ENCODE results near the gene BICRAL.

Gene BICRAL

GRCh38 chr6:42745640-42746462 lies 36.0 kb upstream of the BICRAL start, which contains the start of gene TBCC:
TBCC (minus strand) TSS chr6:42746103; CDS start chr6:42746073, 30 bp downstream.
- TF ChIP-seq REST (IDR thresholded peaks at IDR 0.05; ENCODE audit: low read depth) (peak; percentile 17; the same call in 1 of the 2 replicates), TCF12 (IDR thresholded peaks at IDR 0.05; ENCODE audit: low read depth) (0 out of 2 replicates have a peak, but pooled peaks have one; percentile 44), NFIC (IDR thresholded peaks at IDR 0.05) (no peak), EGR1 (IDR thresholded peaks at IDR 0.05) (no peak), TAF1 (IDR thresholded peaks at IDR 0.05; ENCODE audit: low read depth) (peak; percentile 95), YY1 (IDR thresholded peaks at IDR 0.05; ENCODE audit: low read depth) (peak; percentile 93), CREB1 (IDR thresholded peaks at IDR 0.05; ENCODE audit: low read depth) (peak; percentile 54; the same call in 1 of the 2 replicates), CEBPB (IDR thresholded peaks at IDR 0.05) (no peak), RAD21 (IDR thresholded peaks at IDR 0.05; ENCODE audit: low read depth) (no peak)
- TF ChIP-seq, protein P1, sequence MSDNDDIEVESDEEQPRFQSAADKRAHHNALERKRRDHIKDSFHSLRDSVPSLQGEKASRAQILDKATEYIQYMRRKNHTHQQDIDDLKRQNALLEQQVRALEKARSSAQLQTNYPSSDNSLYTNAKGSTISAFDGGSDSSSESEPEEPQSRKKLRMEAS (IDR thresholded peaks at IDR 0.05): peak; percentile 84

DNA sequence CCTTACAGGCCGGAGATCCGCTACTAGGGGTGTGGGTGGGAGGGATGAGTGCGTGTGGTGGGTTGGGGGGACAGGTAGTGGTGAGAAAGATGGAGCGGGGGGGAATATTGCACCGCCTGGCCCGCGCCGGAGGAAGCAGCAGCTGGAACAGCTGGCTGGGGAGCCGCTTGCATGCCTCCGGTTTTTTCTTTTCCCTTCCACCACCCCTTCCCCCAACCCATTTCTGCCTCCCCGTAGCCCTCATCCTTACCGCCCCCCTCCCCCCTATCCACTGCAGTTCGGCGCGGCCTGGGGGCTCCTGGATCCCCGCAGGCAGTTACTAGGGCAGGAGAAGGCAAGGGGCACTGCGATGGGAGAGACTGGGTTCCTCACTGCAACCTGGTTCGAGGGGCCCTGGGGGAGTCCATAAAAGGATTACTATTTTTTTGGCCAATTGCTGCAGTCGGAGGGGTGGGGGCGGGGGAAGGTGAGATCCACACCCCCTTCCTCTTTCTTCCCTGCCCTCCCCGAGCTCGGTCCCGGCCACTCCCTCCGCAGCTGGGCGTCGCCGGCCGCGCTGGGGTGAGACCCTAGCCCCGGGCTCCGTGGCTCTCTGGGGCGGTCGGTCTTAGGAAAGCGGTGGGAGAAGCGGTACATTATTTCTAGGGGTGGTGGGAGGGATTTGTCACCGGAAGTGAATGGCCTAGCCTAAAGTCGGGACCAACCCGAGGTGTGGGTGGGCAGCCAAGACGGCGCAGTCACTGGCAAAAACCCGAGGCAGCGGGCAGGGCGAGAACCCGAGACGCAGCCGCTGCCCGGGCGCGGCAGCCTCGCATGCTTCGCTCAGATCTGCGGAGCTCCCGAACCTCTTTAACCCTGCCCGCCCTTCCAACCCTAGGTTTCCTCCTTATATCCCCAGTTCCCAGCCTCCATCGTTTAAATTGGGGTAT lies 35.1 kb upstream of the BICRAL start:
- TF ChIP-seq YY1 (IDR thresholded peaks at IDR 0.05; ENCODE audit: low read depth): no peak
- TF ChIP-seq TAF1 (IDR thresholded peaks at IDR 0.05; ENCODE audit: low read depth): peak; percentile 49; the same call in 1 of the 2 replicates
- no peak for TF ChIP-seq REST (IDR thresholded peaks at IDR 0.05; ENCODE audit: low read depth)
- TF ChIP-seq FOXM1 (IDR thresholded peaks at IDR 0.05; ENCODE audit: borderline replicate concordance, low read depth): no peak
- TF ChIP-seq NFIC (IDR thresholded peaks at IDR 0.05): peak; percentile 6
- TF ChIP-seq TCF12 (IDR thresholded peaks at IDR 0.05; ENCODE audit: low read depth): 0 out of 2 replicates have a peak, but pooled peaks have one; percentile 26
- no peak for TF ChIP-seq TEAD4 (IDR thresholded peaks at IDR 0.05)
- TF ChIP-seq ZBTB7A (IDR thresholded peaks at IDR 0.05; ENCODE audit: low read depth): peak; percentile 92
- TF ChIP-seq CREB1 (IDR thresholded peaks at IDR 0.05; ENCODE audit: low read depth): no peak
- TF ChIP-seq, protein P1 (IDR thresholded peaks at IDR 0.05): no peak
- TF ChIP-seq EGR1 (IDR thresholded peaks at IDR 0.05): no peak
- TF ChIP-seq, protein P2, sequence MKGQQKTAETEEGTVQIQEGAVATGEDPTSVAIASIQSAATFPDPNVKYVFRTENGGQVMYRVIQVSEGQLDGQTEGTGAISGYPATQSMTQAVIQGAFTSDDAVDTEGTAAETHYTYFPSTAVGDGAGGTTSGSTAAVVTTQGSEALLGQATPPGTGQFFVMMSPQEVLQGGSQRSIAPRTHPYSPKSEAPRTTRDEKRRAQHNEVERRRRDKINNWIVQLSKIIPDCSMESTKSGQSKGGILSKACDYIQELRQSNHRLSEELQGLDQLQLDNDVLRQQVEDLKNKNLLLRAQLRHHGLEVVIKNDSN (IDR thresholded peaks at IDR 0.05): no peak
- TF ChIP-seq RAD21 (IDR thresholded peaks at IDR 0.05; ENCODE audit: low read depth): no peak
- TF ChIP-seq CEBPB (IDR thresholded peaks at IDR 0.05): no peak

DNA sequence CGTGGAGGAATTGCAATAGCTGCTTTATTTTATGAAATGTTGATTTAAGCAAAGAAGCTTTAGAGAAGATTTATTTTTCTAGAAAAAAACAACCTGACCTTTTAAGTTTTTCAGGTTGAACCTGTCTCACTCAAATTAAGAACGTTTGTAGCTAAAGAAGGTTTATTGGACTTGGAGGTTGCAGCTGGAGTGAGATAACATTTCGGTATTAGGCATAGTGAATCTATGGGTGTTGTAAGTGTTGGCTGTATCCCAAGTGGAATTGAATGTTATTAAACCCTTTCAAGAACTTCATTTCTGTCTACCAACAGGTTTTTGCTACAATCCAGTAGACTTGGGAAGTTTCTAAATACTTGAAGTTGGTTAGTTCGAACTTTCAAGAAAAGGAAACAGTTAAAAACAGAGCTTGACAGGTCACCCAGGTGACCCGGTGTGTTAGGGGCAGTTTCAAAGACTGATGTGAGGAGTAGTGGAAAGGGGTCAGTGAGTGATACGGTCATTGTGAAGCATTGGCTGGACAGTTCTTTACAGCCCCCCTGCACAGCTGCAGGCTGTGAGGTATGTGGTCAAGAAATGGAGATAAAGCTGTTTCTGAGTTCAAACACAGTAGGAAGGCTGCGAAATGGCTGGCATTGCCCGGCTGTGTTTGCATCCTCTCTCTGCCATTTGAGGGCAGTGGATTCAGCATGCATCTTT lies 33.5 kb upstream of the BICRAL start:
- TF ChIP-seq TEAD4 (IDR thresholded peaks at IDR 0.05): no peak
- no peak for TF ChIP-seq EGR1 (IDR thresholded peaks at IDR 0.05)
- no peak for TF ChIP-seq RAD21 (IDR thresholded peaks at IDR 0.05; ENCODE audit: low read depth)
- TF ChIP-seq, protein P2 (IDR thresholded peaks at IDR 0.05): no peak
- no peak for TF ChIP-seq TAF1 (IDR thresholded peaks at IDR 0.05; ENCODE audit: low read depth)
- TF ChIP-seq CEBPB (IDR thresholded peaks at IDR 0.05): no peak
- TF ChIP-seq, protein P1 (IDR thresholded peaks at IDR 0.05): no peak
- no peak for TF ChIP-seq YY1 (IDR thresholded peaks at IDR 0.05; ENCODE audit: low read depth)
- no peak for TF ChIP-seq NFIC (IDR thresholded peaks at IDR 0.05)
- TF ChIP-seq EP300 (IDR thresholded peaks at IDR 0.05; ENCODE audit: borderline replicate concordance): no peak
- TF ChIP-seq TCF12 (IDR thresholded peaks at IDR 0.05; ENCODE audit: low read depth): no peak

- no peak for TF ChIP-seq YY1 (IDR thresholded peaks at IDR 0.05; ENCODE audit: low read depth)
- no peak for TF ChIP-seq REST (IDR thresholded peaks at IDR 0.05; ENCODE audit: low read depth)
- TF ChIP-seq TCF12 (IDR thresholded peaks at IDR 0.05; ENCODE audit: low read depth): no peak
- TF ChIP-seq, protein P2 (IDR thresholded peaks at IDR 0.05): no peak
- no peak for TF ChIP-seq EGR1 (IDR thresholded peaks at IDR 0.05)
Measured at GRCh38 chr6:42751055-42751454, 30.8 kb upstream of the BICRAL start.
